GM20000 (cell line): ENCODE measurements around the gene SRP19.

Experiments
- DNase-seq: peaks from one replicate; pipeline ENCODE4 v3.0.0; 2012; ENCODE audit warnings: low spot score
- CTCF ChIP-seq: IDR thresholded peaks from 2 replicates; pipeline ENCODE4 v1.5.1; 2012; ENCODE audit warnings: mild to moderate bottlenecking, control low read depth; ENCODE audit errors: extremely low read depth, missing control alignments

The SRP19 gene

GRCh38 chr5:112907166-112907631, 46.1 kb downstream of the SRP19 start:
- TF ChIP-seq CTCF: no peak
- DNase-seq: no peak

DNA sequence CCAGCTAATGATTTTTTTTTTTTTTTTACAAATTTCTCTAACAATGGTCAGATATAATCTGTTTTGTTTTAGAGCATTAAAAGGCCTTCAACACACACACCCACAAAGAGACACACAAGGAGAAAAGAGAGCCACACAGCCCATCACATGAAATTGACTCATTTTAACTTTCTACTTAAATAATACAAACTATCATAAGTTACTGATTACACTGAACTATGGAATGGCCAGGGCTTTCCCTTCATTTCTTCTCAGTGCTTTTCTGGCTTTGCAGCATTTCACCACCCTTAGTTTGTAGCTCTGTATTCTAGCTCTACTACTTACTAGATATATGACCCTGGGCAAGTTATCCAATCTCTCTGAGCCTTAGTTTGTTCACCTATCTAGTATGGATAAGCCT, 47.8 kb downstream of the SRP19 start:
- TF ChIP-seq CTCF: no peak
- DNase-seq: no peak

GRCh38 chr5:112910529-112910928, 49.4 kb downstream of the SRP19 start:
- DNase-seq: no peak
- TF ChIP-seq CTCF: no peak

DNA sequence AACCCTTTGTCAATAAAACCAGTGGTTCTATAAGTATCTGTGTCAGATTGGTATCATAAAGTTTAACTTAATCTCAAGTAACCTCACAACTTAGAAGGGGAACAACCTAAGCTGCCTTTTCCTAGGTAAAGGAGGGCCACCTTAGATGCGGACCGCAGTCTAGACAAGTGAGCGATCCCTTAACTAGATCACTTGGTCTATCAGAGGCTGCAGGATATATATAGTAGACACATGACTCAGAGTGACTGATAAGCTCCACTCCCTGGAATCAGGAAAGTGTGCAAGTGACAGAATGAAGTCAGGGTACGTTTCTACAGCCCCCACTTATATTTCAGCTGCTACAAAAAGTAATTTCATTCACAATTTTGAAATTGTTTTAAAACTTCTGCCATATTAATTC, 53.5 kb downstream of the SRP19 start:
- no peak for DNase-seq
- TF ChIP-seq CTCF: no peak

GRCh38 chr5:112915831-112916230, 54.7 kb downstream of the SRP19 start:
- TF ChIP-seq CTCF: no peak
- DNase-seq: no peak

DNA sequence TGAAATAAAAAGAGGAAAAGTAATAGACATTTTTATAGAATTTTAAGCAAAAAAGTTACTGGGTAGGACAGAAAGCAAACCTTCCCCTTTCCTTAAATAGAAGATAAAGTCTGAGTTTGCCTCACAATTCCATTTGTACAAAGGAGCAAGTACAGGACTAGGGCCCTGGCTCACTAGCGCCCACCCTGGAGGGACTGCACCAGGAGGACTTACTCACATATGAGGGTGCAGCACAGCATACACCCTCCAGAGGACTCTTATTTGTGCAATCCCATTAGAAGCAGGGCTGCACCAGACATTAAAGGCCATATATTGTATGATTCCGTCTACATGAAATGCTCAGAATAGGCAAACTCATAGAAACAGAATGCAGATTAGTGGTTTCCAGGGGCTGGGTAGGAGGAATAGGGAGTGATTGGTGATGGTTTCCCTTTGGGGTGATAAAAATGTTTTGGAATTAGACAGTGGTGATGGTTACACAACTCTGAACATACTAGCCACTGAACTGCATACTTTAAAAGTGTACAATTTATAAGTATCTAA, 56.4 kb downstream of the SRP19 start:
- TF ChIP-seq CTCF: peak; percentile 26
- no peak for DNase-seq

- TF ChIP-seq CTCF: no peak
- DNase-seq: no peak
These were observed 57.0 kb downstream of the SRP19 start for GRCh38 chr5:112918136-112918535.

DNA sequence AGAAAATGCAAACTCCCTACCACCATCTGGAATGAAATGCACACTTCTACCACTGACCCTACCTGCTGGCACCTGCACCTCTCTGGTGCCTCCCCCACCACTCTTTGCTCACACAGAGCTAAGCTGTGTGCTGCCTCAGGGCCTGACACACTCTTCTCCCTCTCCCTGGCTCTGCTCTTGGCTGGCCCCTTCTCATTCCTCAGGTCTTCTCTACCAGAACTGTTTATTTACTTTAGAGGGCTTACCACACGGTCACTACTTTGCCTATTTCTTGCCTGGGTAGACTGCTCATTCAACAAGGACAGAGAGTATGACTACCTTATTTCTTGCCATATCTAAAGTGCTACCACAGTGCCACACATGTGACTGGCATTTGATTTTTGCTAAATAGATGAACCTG, 57.6 kb downstream of the SRP19 start:
- DNase-seq: no peak
- TF ChIP-seq CTCF: no peak
